Globus pallidus (tissue), 1 donor: Measurements from ENCODE around the gene ALDH3A2.
A peak's percentile ranks its signal among the peaks of the same experiment; 100 is the strongest.
"Not testable (repeated sequence)": the region's sequence is repeated elsewhere in the genome, so short reads cannot be mapped to it uniquely, and the experiment has no call there.

Experiments
- DNase-seq: peaks from one replicate; pipeline ENCODE4 v3.0.0-alpha.2; 2015; ENCODE audit warnings: low spot score

ALDH3A2 gene

GRCh38 chr17:19650826-19651225, 2.3 kb downstream of the ALDH3A2 start:
- no peak for DNase-seq

GRCh38 chr17:19651451-19652238, 3.1 kb downstream of the ALDH3A2 start:
- DNase-seq: no peak

- DNase-seq: no peak
Observed at GRCh38 chr17:19652595-19652994, 4.0 kb downstream of the ALDH3A2 start.

GRCh38 chr17:19654342-19654886, 5.9 kb downstream of the ALDH3A2 start:
- DNase-seq: no peak

DNA sequence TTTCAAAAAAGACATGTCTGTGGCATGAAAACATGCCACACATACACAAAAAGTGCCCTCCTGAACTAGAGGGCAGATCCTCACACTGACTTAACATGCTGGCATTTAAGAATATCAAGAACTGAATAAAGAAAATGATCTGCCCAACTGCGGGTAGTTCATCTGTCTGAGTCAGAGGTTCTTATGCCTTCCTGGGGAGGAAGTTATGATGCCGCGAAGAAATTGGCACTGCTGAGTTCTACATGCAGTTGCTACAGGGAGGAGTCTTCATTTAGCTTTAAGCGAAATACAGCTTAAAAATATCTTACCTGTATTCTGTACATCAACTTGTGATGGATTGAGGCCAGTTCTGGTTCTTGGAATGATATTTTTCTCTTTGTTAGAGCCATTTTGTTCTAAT, 6.3 kb downstream of the ALDH3A2 start:
- no peak for DNase-seq

- no peak for DNase-seq
Observed at GRCh38 chr17:19656336-19656735, 7.8 kb downstream of the ALDH3A2 start.

- DNase-seq: no peak
Observed at GRCh38 chr17:19656851-19657581, 8.5 kb downstream of the ALDH3A2 start.

- no peak for DNase-seq
Observed at GRCh38 chr17:19659366-19660177, 11.0 kb downstream of the ALDH3A2 start.

GRCh38 chr17:19660219-19660870, 11.8 kb downstream of the ALDH3A2 start:
- no peak for DNase-seq

DNA sequence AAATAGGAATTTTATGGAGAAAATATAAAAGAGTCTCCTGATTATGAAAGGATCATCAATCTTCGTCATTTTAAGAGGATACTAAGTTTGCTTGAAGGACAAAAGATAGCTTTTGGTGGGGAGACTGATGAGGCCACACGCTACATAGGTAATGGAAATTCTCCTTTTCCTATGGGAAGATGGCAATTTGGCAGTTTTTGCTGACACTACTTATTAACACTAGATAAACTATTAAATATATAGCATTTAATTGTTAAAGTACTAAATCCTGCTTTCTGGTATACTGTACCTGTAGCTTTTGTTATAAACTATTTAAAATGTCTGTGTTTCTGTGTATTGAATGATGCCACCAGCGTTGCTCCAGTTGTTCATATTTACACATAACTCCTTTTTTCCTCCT, 12.6 kb downstream of the ALDH3A2 start:
- no peak for DNase-seq

DNA sequence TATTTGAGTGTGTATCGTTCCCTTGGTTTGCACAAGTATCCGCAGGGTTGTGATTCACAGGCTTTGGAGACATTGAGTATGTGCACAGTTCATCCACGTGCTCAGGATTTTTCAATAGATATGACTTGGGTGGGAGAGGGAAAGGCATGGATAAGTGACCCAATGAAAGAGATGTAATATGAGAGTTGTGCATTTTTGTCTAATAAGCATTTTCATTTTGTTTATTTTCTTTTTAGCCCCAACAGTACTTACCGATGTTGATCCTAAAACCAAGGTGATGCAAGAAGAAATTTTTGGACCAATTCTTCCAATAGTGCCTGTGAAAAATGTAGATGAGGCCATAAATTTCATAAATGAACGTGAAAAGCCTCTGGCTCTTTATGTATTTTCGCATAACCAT, 14.5 kb downstream of the ALDH3A2 start:
- no peak for DNase-seq

- DNase-seq: no peak
Observed at GRCh38 chr17:19664136-19664820, 15.7 kb downstream of the ALDH3A2 start.

GRCh38 chr17:19664821-19665181, 16.2 kb downstream of the ALDH3A2 start:
- no peak for DNase-seq

DNA sequence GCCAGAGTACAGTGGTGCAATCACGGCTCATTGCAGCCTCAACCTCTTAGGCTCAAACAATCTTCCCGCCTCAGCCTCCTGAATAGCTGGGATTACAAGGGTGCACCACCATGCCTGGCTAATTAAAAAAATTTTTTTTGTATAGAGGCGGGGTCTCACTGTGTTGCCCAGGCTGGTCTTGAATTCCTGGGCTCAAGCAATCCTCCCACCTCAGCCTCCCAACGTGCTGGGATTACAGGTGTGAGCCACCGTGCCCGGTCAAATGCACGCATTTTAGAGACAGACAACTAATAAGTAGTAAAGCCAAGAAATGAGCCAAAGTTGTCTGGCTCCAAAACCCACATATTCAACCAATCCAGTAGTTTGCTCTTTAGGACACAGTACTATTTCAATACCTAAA, 21.1 kb downstream of the ALDH3A2 start:
- DNase-seq: not testable (repeated sequence)

- DNase-seq: peak; percentile 7
Observed at GRCh38 chr17:19670908-19671307, 22.4 kb downstream of the ALDH3A2 start.

GRCh38 chr17:19671433-19671832, 22.9 kb downstream of the ALDH3A2 start:
- no peak for DNase-seq

- peak; percentile 63 for DNase-seq
Observed at GRCh38 chr17:19672009-19672750, 23.6 kb downstream of the ALDH3A2 start.

- DNase-seq: no peak
Observed at GRCh38 chr17:19673623-19674022, 25.1 kb downstream of the ALDH3A2 start.

GRCh38 chr17:19676896-19677295, 28.3 kb downstream of the ALDH3A2 start:
- DNase-seq: no peak

DNA sequence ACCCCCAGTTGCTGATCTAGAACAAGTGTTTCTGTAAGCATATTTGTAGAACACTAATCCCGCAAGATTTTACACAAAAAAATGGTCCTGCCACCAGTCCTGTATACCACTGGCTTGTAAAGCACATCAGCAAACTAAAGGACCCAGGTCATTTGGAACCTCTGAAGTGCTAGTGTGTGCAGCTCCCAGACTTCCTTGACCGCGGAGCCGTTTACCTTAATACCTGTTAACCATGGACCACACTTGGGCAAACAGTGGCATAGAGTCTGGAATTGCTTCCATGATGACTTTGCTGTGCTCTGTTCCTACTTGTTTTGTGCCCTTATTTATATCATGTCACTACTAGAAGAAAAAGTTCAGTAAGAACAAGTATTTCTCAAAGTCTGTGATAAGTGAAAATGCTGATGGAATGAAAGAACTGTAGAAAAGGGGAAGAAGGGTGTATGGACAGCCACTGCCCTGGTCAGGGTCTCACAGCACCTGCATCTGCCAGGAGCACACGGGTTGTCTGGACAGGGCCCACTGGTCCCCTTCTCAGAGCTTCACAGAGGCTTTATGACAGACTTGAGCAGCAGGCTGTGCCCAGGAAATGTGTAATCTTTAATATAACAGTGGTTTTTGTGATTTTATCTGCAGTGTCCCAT, 29.3 kb downstream of the ALDH3A2 start:
- no peak for DNase-seq
